H9 (cell line): Measurements from ENCODE around the gene SLAMF7. TPM values are rescaled to one million over a fixed set of nuclear protein-coding genes. Genes with fewer than 3 reads are reported as not detected.

Experiments used
- DNase-seq: peaks from one replicate; pipeline ENCODE4 v3.0.0-alpha.2; 2017
- H2AFZ ChIP-seq: one replicate; pipeline ENCODE4 v1.6.1; 2013; ENCODE audit warnings: mild to moderate bottlenecking, low read length, control low read depth, moderate library complexity
- H2AK5ac ChIP-seq: 2 replicates; pipeline ENCODE4 v1.6.1; 2013; ENCODE audit warnings: low read length, control low read depth, mixed read lengths; ENCODE audit not compliant: insufficient read length
- H2BK120ac ChIP-seq: one replicate; pipeline ENCODE4 v1.6.1; 2013; ENCODE audit warnings: low read depth, mild to moderate bottlenecking, low read length, control low read depth, inconsistent platforms; ENCODE audit not compliant: poor library complexity, severe bottlenecking
- H2BK12ac ChIP-seq: 2 replicates; pipeline ENCODE4 v1.6.1; 2013; ENCODE audit warnings: low read length, control low read depth, mixed read lengths, low read depth; ENCODE audit not compliant: insufficient read length
- H2BK15ac ChIP-seq: 2 replicates; pipeline ENCODE4 v1.6.1; 2013; ENCODE audit warnings: low read depth, low read length, control low read depth
- H2BK20ac ChIP-seq: one replicate; pipeline ENCODE4 v1.6.1; 2013; ENCODE audit warnings: low read depth, mild to moderate bottlenecking, low read length, control low read depth, inconsistent platforms; ENCODE audit not compliant: poor library complexity, severe bottlenecking
- H2BK5ac ChIP-seq: 2 replicates; pipeline ENCODE4 v1.6.1; 2013; ENCODE audit warnings: low read length, control low read depth, mixed read lengths; ENCODE audit not compliant: insufficient read length
- H3K14ac ChIP-seq: 2 replicates; pipeline ENCODE4 v1.6.1; 2013; ENCODE audit warnings: low read length, control low read depth; ENCODE audit not compliant: insufficient read depth
- H3K18ac ChIP-seq: 2 replicates; pipeline ENCODE4 v1.6.1; 2013; ENCODE audit warnings: low read depth, mild to moderate bottlenecking, mixed read lengths, low read length, control low read depth; ENCODE audit not compliant: insufficient read length
- H3K23ac ChIP-seq: 2 replicates; pipeline ENCODE4 v1.6.1; 2013; ENCODE audit warnings: low read length, control low read depth, mixed read lengths, low read depth; ENCODE audit not compliant: insufficient read length
- H3K23me2 ChIP-seq: 2 replicates; pipeline ENCODE4 v1.6.1; 2013; ENCODE audit warnings: low read depth, mild to moderate bottlenecking, mixed read lengths, low read length, control low read depth; ENCODE audit not compliant: insufficient read length, poor library complexity, severe bottlenecking
- H3K27ac ChIP-seq: 2 replicates; pipeline ENCODE4 v1.5.1; 2013; ENCODE audit warnings: low read length, control low read depth, mixed read lengths, low read depth; ENCODE audit not compliant: insufficient read length
- H3K27me3 ChIP-seq: 2 replicates; pipeline ENCODE4 v1.6.1; 2013; ENCODE audit warnings: low read length, control low read depth, inconsistent platforms; ENCODE audit not compliant: insufficient read depth
- H3K4ac ChIP-seq: 2 replicates; pipeline ENCODE4 v1.6.1; 2013; ENCODE audit warnings: low read depth, mild to moderate bottlenecking, control low read depth, inconsistent platforms, low read length, moderate library complexity
- H3K4me1 ChIP-seq: 2 replicates; pipeline ENCODE4 v1.6.1; 2013; ENCODE audit warnings: low read length, control low read depth, inconsistent platforms; ENCODE audit not compliant: insufficient read depth
- H3K4me2 ChIP-seq: 2 replicates; pipeline ENCODE4 v1.6.1; 2013; ENCODE audit warnings: low read length, control low read depth, mixed read lengths; ENCODE audit not compliant: insufficient read length, insufficient read depth
- H3K56ac ChIP-seq: 2 replicates; pipeline ENCODE4 v1.6.1; 2013; ENCODE audit warnings: low read depth, mild to moderate bottlenecking, mixed read lengths, low read length, control low read depth; ENCODE audit not compliant: insufficient read length
- H3K79me1 ChIP-seq: 2 replicates; pipeline ENCODE4 v1.6.1; 2013; ENCODE audit warnings: low read depth, mild to moderate bottlenecking, moderate library complexity, low read length, control low read depth, inconsistent platforms; ENCODE audit not compliant: insufficient read depth, poor library complexity, severe bottlenecking
- H3K79me2 ChIP-seq: 2 replicates; pipeline ENCODE4 v1.6.1; 2013; ENCODE audit warnings: low read length, control low read depth, inconsistent platforms; ENCODE audit not compliant: insufficient read depth
- H3K9ac ChIP-seq: 2 replicates; pipeline ENCODE4 v1.6.1; 2013; ENCODE audit warnings: low read length, control low read depth, mixed read lengths; ENCODE audit not compliant: insufficient read length; ENCODE audit errors: extremely low read depth
- H3K9me3 ChIP-seq: one replicate; pipeline ENCODE4 v1.6.1; 2013; ENCODE audit warnings: low read depth, low read length, inconsistent platforms; ENCODE audit not compliant: control insufficient read depth
- H3T11ph ChIP-seq: one replicate; pipeline ENCODE4 v1.6.1; 2013; ENCODE audit warnings: mild to moderate bottlenecking, low read length, control low read depth, inconsistent platforms
- H4K20me1 ChIP-seq: one replicate; pipeline ENCODE4 v1.6.1; 2013; ENCODE audit not compliant: control insufficient read depth, insufficient read length, insufficient read depth
- H4K5ac ChIP-seq: 2 replicates; pipeline ENCODE4 v1.6.1; 2013; ENCODE audit warnings: low read depth, mild to moderate bottlenecking, mixed read lengths, low read length, control low read depth; ENCODE audit not compliant: insufficient read length
- H4K8ac ChIP-seq: replicated peaks from 2 replicates; pipeline ENCODE4 v1.6.1; 2013; ENCODE audit warnings: low read length, control low read depth, mixed read lengths, low read depth; ENCODE audit not compliant: insufficient read length
- H4K91ac ChIP-seq: 2 replicates; pipeline ENCODE4 v1.6.1; 2013; ENCODE audit warnings: low read depth, mild to moderate bottlenecking, moderate library complexity, mixed read lengths, low read length, control low read depth; ENCODE audit not compliant: insufficient read length
- H3K27ac Mint-ChIP-seq, 3 experiments: 2 replicates in 2 of 3; 3 replicates in 1 of 3; pipeline ENCODE4 v1.8.0; 2020 to 2021; ENCODE audit warnings: mixed read lengths in 3 of 3, mild to moderate bottlenecking in 1 of 3, moderate library complexity in 1 of 3
- H3K27me3 Mint-ChIP-seq: 2 replicates; pipeline ENCODE4 v1.8.0; 2021; ENCODE audit warnings: low read depth, mild to moderate bottlenecking, moderate library complexity, mixed read lengths
- H3K36me3 Mint-ChIP-seq, 3 experiments: 2 replicates in 2 of 3; 3 replicates in 1 of 3; pipeline ENCODE4 v1.8.0; 2020 to 2021; ENCODE audit warnings: low read depth in 3 of 3, mixed read lengths in 3 of 3; ENCODE audit not compliant: insufficient read depth in 1 of 3
- H3K4me1 Mint-ChIP-seq, 2 experiments: 2 replicates each; pipeline ENCODE4 v1.8.0; 2020; ENCODE audit warnings: mixed read lengths in 2 of 2
- H3K4me3 Mint-ChIP-seq, 2 experiments: 2 replicates in 1 of 2; 3 replicates in 1 of 2; pipeline ENCODE4 v1.8.0; 2020 to 2021; ENCODE audit warnings: mild to moderate bottlenecking in 2 of 2, mixed read lengths in 2 of 2, moderate library complexity in 1 of 2
- H3K9me3 Mint-ChIP-seq, 2 experiments: 2 replicates in 1 of 2; 3 replicates in 1 of 2; pipeline ENCODE4 v1.8.0; 2020; ENCODE audit warnings: mild to moderate bottlenecking in 2 of 2, mixed read lengths in 2 of 2, moderate library complexity in 1 of 2
- CTCF ChIP-seq: fragments of 200-600 bp; sonication (generic); conservative IDR thresholded peaks from 3 replicates; pipeline ENCODE4 v1.8.0; 2021; ENCODE audit warnings: antibody characterized with exemption, mild to moderate bottlenecking
- total RNA-seq: library from RNA; stranded (reverse); gene quantifications from 2 replicates; pipeline ENCODE4 v1.2.1, GENCODE V29; 2021

Gene SLAMF7
- total RNA-seq, 1 experiment from 2014 or later: not detected

GRCh38 chr1:160734301-160734700 is 4.7 kb upstream of the SLAMF7 start:
- H3K4ac ChIP-seq: no peak overlapping the region
- no peak overlapping the region for H3K9ac ChIP-seq
- H3K27me3 ChIP-seq: no peaks in the 10 kb centered on the region
- no peaks in the 10 kb centered on the region for H3K4me1 ChIP-seq
- H2BK15ac ChIP-seq: no peak overlapping the region
- H4K8ac ChIP-seq: no peak overlapping the region
- Mint-ChIP-seq H3K27me3 (peaks cover under 1% of the 10 kb centered on the region; the same call in 1 of the 2 replicates), H3K4me1 (no peaks in the 10 kb centered on the region), H3K36me3 (peaks cover 4 to 27% (median 9%) of the 10 kb centered on the region in 3 experiments; a peak in 6 of 7 replicates), H3K27ac (no peak overlapping the region), H3K4me3 (no peak overlapping the region), H3K9me3 (peaks cover 22 to 25% of the 10 kb centered on the region in 2 experiments)
- no peak overlapping the region for H4K5ac ChIP-seq
- H2BK12ac ChIP-seq: no peak overlapping the region
- no peak overlapping the region for H2AFZ ChIP-seq
- no peak overlapping the region for H3K23ac ChIP-seq
- H2BK5ac ChIP-seq: no peak overlapping the region
- no peak for TF ChIP-seq CTCF
- no peak overlapping the region for H3K56ac ChIP-seq
- H4K20me1 ChIP-seq: no peaks in the 10 kb centered on the region
- H3K4me2 ChIP-seq: no peak overlapping the region
- no peak overlapping the region for H3K27ac ChIP-seq
- no peak overlapping the region for H3K14ac ChIP-seq
- no peaks in the 10 kb centered on the region for H3K79me2 ChIP-seq
- no peak overlapping the region for H3K18ac ChIP-seq
- DNase-seq: no peak
- H3K79me1 ChIP-seq: no peaks in the 10 kb centered on the region
- H2BK20ac ChIP-seq: no peak overlapping the region
- H3K23me2 ChIP-seq: no peaks in the 10 kb centered on the region
- H3T11ph ChIP-seq: no peak overlapping the region
- no peak overlapping the region for H2AK5ac ChIP-seq
- H2BK120ac ChIP-seq: no peak overlapping the region
- H4K91ac ChIP-seq: no peak overlapping the region
- no peaks in the 10 kb centered on the region for H3K9me3 ChIP-seq
